T follicular helper cell (primary cell): Measurements from ENCODE around the gene TMEM248.
A peak's percentile ranks its signal among the peaks of the same experiment; 100 is the strongest.
"Not testable (repeated sequence)": the region's sequence is repeated elsewhere in the genome, so short reads cannot be mapped to it uniquely, and the experiment has no call there.

Experiments
- DNase-seq: peaks from one replicate; pipeline ENCODE4 v3.0.0-alpha.2; 2020; ENCODE audit warnings: low read depth
- total RNA-seq, 2 experiments: gene quantifications; one replicate each; lab custom pipeline; 2026; lab: John Stamatoyannopoulos, UW

TMEM248 gene
- 152 to 187 reads per million in 2 experiments for total RNA-seq

- DNase-seq: peak; percentile 87
Observed at GRCh38 chr7:66920769-66921395, at the start of gene TMEM248. Gene TMEM248, plus strand, starts transcription at chr7:66921225. Its CDS starts 20,641 bp downstream, at chr7:66941866.

- DNase-seq: no peak
Observed at GRCh38 chr7:66873476-66873875, 47.5 kb upstream of the TMEM248 start.

GRCh38 chr7:66877577-66878300 lies 43.3 kb upstream of the TMEM248 start:
- no peak for DNase-seq

- DNase-seq: not testable (repeated sequence)
Observed at GRCh38 chr7:66878301-66878685, 42.7 kb upstream of the TMEM248 start.

- no peak for DNase-seq
Observed at GRCh38 chr7:66880053-66880452, 41.0 kb upstream of the TMEM248 start.

GRCh38 chr7:66880577-66880976 lies 40.4 kb upstream of the TMEM248 start:
- DNase-seq: not testable (repeated sequence)

GRCh38 chr7:66883716-66884115 lies 37.3 kb upstream of the TMEM248 start:
- no peak for DNase-seq

- DNase-seq: not testable (repeated sequence)
Observed at GRCh38 chr7:66884556-66884955, 36.5 kb upstream of the TMEM248 start.

GRCh38 chr7:66886152-66886551 lies 34.9 kb upstream of the TMEM248 start:
- no peak for DNase-seq

GRCh38 chr7:66888223-66888622 lies 32.8 kb upstream of the TMEM248 start:
- DNase-seq: not testable (repeated sequence)

- no peak for DNase-seq
Observed at GRCh38 chr7:66894463-66895080, 26.5 kb upstream of the TMEM248 start.

GRCh38 chr7:66896441-66896840 lies 24.6 kb upstream of the TMEM248 start:
- no peak for DNase-seq

GRCh38 chr7:66899552-66900280 lies 21.3 kb upstream of the TMEM248 start:
- no peak for DNase-seq

GRCh38 chr7:66901941-66902843 lies 18.8 kb upstream of the TMEM248 start:
- DNase-seq: no peak

- DNase-seq: no peak
Observed at GRCh38 chr7:66902844-66903180, 18.2 kb upstream of the TMEM248 start.

- no peak for DNase-seq
Observed at GRCh38 chr7:66903360-66904062, 17.5 kb upstream of the TMEM248 start.

GRCh38 chr7:66904063-66904593 lies 16.9 kb upstream of the TMEM248 start:
- DNase-seq: no peak

GRCh38 chr7:66905278-66905677 lies 15.7 kb upstream of the TMEM248 start:
- no peak for DNase-seq

GRCh38 chr7:66905689-66906088 lies 15.3 kb upstream of the TMEM248 start:
- DNase-seq: no peak

- no peak for DNase-seq
Observed at GRCh38 chr7:66907731-66908130, 13.3 kb upstream of the TMEM248 start.
